Epithelial cell of esophagus (primary cell): ENCODE results near the gene ARNT2.
"Not testable (repeated sequence)": the region's sequence is repeated elsewhere in the genome, so short reads cannot be mapped to it uniquely, and the experiment has no call there.

Source experiments
- DNase-seq: peaks from one replicate; pipeline ENCODE4 v3.0.0; 2010; ENCODE audit warnings: low read depth
- H3K4me3 ChIP-seq: 2 replicates; pipeline ENCODE4 v1.5.1; 2011; ENCODE audit warnings: mild to moderate bottlenecking, low read length, control low read depth
- CTCF ChIP-seq: IDR thresholded peaks from 2 replicates; pipeline ENCODE4 v1.5.1; 2011; ENCODE audit warnings: low read depth, mild to moderate bottlenecking, low read length, control low read depth, inconsistent platforms; ENCODE audit not compliant: insufficient read depth; ENCODE audit errors: missing control alignments

ARNT2 gene

GRCh38 chr15:80379693-80380092 is 24.5 kb upstream of the ARNT2 start:
- DNase-seq = no peak
- no peak for TF ChIP-seq CTCF

DNA sequence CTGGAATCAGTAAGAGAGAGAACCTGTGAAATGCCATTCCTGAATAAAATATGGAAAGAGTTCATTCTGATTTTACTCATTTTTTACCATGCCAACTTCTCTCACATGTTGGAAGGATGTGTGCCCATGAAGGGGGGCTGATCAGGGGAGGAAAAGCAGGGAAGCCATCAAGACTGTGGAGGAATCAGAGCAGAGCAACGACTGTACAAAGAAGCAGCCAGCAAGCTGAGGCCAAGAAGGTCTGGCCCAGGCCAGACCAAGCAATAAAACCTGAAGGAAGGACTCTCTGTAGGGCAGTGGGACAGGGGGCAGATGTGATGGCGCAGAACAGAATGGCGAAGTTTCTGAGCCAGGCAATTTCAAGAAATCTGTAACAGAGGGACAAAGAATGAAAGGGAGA is 24.0 kb upstream of the ARNT2 start:
- no peak overlapping the region for H3K4me3 ChIP-seq
- no peak for TF ChIP-seq CTCF
- DNase-seq = no peak

More at GRCh38 chr15:80379693-80380092, 24.5 kb upstream of the ARNT2 start:
- no peak overlapping the region for H3K4me3 ChIP-seq

- no peak overlapping the region for H3K4me3 ChIP-seq
- no peak for DNase-seq
- TF ChIP-seq CTCF = no peak
Measured at GRCh38 chr15:80382285-80382684, 21.9 kb upstream of the ARNT2 start.

GRCh38 chr15:80384432-80384831 is 19.8 kb upstream of the ARNT2 start:
- TF ChIP-seq CTCF = no peak
- no peak for DNase-seq
- H3K4me3 ChIP-seq = no peak overlapping the region

- DNase-seq = no peak
- TF ChIP-seq CTCF = no peak
- H3K4me3 ChIP-seq = no peak overlapping the region
Measured at GRCh38 chr15:80386151-80386550, 18.0 kb upstream of the ARNT2 start.

GRCh38 chr15:80388326-80388725 is 15.9 kb upstream of the ARNT2 start:
- no peak overlapping the region for H3K4me3 ChIP-seq
- no peak for DNase-seq
- TF ChIP-seq CTCF = no peak

- no peak for DNase-seq
- no peak overlapping the region for H3K4me3 ChIP-seq
- no peak for TF ChIP-seq CTCF
Measured at GRCh38 chr15:80389370-80389769, 14.8 kb upstream of the ARNT2 start.

GRCh38 chr15:80390942-80391341 is 13.2 kb upstream of the ARNT2 start:
- DNase-seq, H3K4me3 ChIP-seq: not testable (repeated sequence)
